Thyroid gland (tissue), 4 donors: ENCODE data around the gene MGMT.

Experiments
- POLR2A ChIP-seq, 2 donors: fragments of 450-650 bp; IDR thresholded peaks; one replicate each; pipeline ENCODE4 v1.6.1; 2017; ENCODE audit warnings: antibody characterized with exemption in 2 of 2, mild to moderate bottlenecking in 2 of 2, moderate library complexity in 1 of 2
- TF ChIP-seq, protein P1 (sequence below), 6 experiments: fragments of 200-600 bp in 3 of 6; fragments of 450-650 bp in 3 of 6; sonication (generic) in 3 of 6; IDR thresholded peaks; one replicate each; pipeline ENCODE4 v1.5.1; 2016 to 2019; ENCODE audit warnings: antibody characterized with exemption in 6 of 6, mild to moderate bottlenecking in 2 of 6, inconsistent platforms in 1 of 6, moderate library complexity in 1 of 6

DNA sequence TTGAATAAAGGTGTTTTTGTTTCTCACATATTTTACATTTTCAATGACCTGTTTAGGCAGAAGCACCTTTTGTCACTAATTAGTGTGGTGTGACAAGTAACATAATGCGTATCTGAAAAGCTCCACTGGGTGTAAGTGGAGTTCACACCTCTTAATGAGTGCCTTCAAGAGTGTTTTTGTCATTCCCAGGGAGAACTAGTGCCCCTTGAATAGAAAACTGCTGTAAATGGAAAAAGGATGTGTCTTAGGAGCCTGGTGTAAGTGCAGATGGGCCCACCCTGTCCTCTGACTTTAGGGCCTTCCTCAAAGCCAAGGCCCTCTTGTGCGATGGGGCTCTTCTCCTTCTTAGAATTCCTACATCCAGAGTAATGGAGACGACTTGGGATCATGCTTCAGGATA lies 170.0 kb downstream of the MGMT start:
- TF ChIP-seq, protein P1, sequence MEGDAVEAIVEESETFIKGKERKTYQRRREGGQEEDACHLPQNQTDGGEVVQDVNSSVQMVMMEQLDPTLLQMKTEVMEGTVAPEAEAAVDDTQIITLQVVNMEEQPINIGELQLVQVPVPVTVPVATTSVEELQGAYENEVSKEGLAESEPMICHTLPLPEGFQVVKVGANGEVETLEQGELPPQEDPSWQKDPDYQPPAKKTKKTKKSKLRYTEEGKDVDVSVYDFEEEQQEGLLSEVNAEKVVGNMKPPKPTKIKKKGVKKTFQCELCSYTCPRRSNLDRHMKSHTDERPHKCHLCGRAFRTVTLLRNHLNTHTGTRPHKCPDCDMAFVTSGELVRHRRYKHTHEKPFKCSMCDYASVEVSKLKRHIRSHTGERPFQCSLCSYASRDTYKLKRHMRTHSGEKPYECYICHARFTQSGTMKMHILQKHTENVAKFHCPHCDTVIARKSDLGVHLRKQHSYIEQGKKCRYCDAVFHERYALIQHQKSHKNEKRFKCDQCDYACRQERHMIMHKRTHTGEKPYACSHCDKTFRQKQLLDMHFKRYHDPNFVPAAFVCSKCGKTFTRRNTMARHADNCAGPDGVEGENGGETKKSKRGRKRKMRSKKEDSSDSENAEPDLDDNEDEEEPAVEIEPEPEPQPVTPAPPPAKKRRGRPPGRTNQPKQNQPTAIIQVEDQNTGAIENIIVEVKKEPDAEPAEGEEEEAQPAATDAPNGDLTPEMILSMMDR (IDR thresholded peaks at IDR 0.05), result no peak
- TF ChIP-seq POLR2A (IDR thresholded peaks at IDR 0.05), result no peak
